ENCODE measurements around the gene PANX2. TPM values are rescaled to one million over a fixed set of nuclear protein-coding genes. Genes with fewer than 3 reads are reported as not detected.

Gene PANX2
- total RNA-seq, 1 donor from 2014 or later: 3.0 TPM

- Mint-ChIP-seq H3K4me3 (no peak overlapping the region), H3K27me3 (no peaks in the 10 kb centered on the region), H3K36me3 (peaks cover 18% of the 10 kb centered on the region), H3K27ac (no peak overlapping the region), H3K9me3 (no peaks in the 10 kb centered on the region), H3K4me1 (ENCODE audit: unreplicated experiment) (no peaks in the 10 kb centered on the region)
- DNase-seq (ENCODE audit: extremely low spot score, unreplicated experiment): no peak
- TF ChIP-seq CTCF (conservative IDR thresholded peaks at IDR 0.05): no peak
Measured at GRCh38 chr22:50216055-50216683, 45.6 kb downstream of the PANX2 start.

- H3K36me3 Mint-ChIP-seq: peaks cover 18% of the 10 kb centered on the region
- H3K27ac Mint-ChIP-seq: no peak overlapping the region
- H3K27me3 Mint-ChIP-seq: no peaks in the 10 kb centered on the region
- TF ChIP-seq CTCF (conservative IDR thresholded peaks at IDR 0.05): no peak
- H3K9me3 Mint-ChIP-seq: no peaks in the 10 kb centered on the region
- no peak overlapping the region for H3K4me3 Mint-ChIP-seq
- DNase-seq (ENCODE audit: extremely low spot score, unreplicated experiment): no peak
- no peaks in the 10 kb centered on the region for H3K4me1 Mint-ChIP-seq (ENCODE audit: unreplicated experiment)
Measured at GRCh38 chr22:50216684-50217520, 46.4 kb downstream of the PANX2 start.

GRCh38 chr22:50217543-50218152 lies 47.1 kb downstream of the PANX2 start:
- Mint-ChIP-seq H3K27ac (no peak overlapping the region), H3K9me3 (no peaks in the 10 kb centered on the region), H3K4me3 (no peak overlapping the region), H3K4me1 (ENCODE audit: unreplicated experiment) (no peaks in the 10 kb centered on the region), H3K36me3 (peaks cover 14% of the 10 kb centered on the region), H3K27me3 (no peaks in the 10 kb centered on the region)
- DNase-seq (ENCODE audit: extremely low spot score, unreplicated experiment): no peak
- no peak for TF ChIP-seq CTCF (conservative IDR thresholded peaks at IDR 0.05)

GRCh38 chr22:50218153-50218995 lies 47.8 kb downstream of the PANX2 start:
- Mint-ChIP-seq H3K27ac (no peak overlapping the region), H3K27me3 (no peaks in the 10 kb centered on the region), H3K4me1 (ENCODE audit: unreplicated experiment) (no peaks in the 10 kb centered on the region), H3K4me3 (no peak overlapping the region), H3K9me3 (no peaks in the 10 kb centered on the region), H3K36me3 (peaks cover 7% of the 10 kb centered on the region)
- TF ChIP-seq CTCF (conservative IDR thresholded peaks at IDR 0.05): no peak
- no peak for DNase-seq (ENCODE audit: extremely low spot score, unreplicated experiment)

- no peaks in the 10 kb centered on the region for H3K27me3 Mint-ChIP-seq
- H3K4me3 Mint-ChIP-seq: no peak overlapping the region
Measured at GRCh38 chr22:50218996-50219727, 48.6 kb downstream of the PANX2 start.

More at GRCh38 chr22:50218996-50219727, 48.6 kb downstream of the PANX2 start:
- H3K27ac Mint-ChIP-seq: no peak overlapping the region
- H3K4me1 Mint-ChIP-seq (ENCODE audit: unreplicated experiment): no peaks in the 10 kb centered on the region
- H3K9me3 Mint-ChIP-seq: no peaks in the 10 kb centered on the region
- no peak for TF ChIP-seq CTCF (conservative IDR thresholded peaks at IDR 0.05)
- DNase-seq (ENCODE audit: extremely low spot score, unreplicated experiment): no peak
- peaks cover 5% of the 10 kb centered on the region for H3K36me3 Mint-ChIP-seq

All from type B pancreatic cell (in vitro differentiated cells).